Activated naive CD4-positive, alpha-beta T cell treated with anti-CD3 and anti-CD28 coated beads, Interleukin-2, amount 50 U/mL, for 72 hours (primary cell): ENCODE results near the gene ASAP2. TPM values are rescaled to one million over a fixed set of nuclear protein-coding genes. Genes with fewer than 3 reads are reported as not detected.

Experiments used
- ATAC-seq, 2 donors: fragments of 150-1000 bp; cut with Tn5 transposase; 2 replicates each; pipeline ENCODE4 v1.10.0; 2021; ENCODE audit warnings: mild to moderate bottlenecking in 2 of 2, moderate library complexity in 2 of 2
- DNase-seq, 2 donors: peaks; one replicate each; pipeline ENCODE4 v3.0.0; 2021 to 2022; ENCODE audit warnings: low spot score in 2 of 2
- H3K27ac Mint-ChIP-seq, 2 donors: one replicate each; pipeline ENCODE4 v1.8.0; 2022; ENCODE audit warnings: mild to moderate bottlenecking in 2 of 2, mixed read lengths in 2 of 2
- H3K36me3 Mint-ChIP-seq, 2 donors: one replicate each; pipeline ENCODE4 v1.8.0; 2022; ENCODE audit warnings: mixed read lengths in 2 of 2
- H3K9me3 Mint-ChIP-seq, 2 donors: one replicate each; pipeline ENCODE4 v1.8.0; 2022; ENCODE audit warnings: mixed read lengths in 2 of 2
- total RNA-seq, 2 donors: library from RNA; stranded (reverse); gene quantifications; one replicate each; pipeline ENCODE4 v1.2.3, GENCODE V29; 2022

The ASAP2 gene
- total RNA-seq, 2 donors from 2014 or later = 0.09 to 1.0 TPM

DNA sequence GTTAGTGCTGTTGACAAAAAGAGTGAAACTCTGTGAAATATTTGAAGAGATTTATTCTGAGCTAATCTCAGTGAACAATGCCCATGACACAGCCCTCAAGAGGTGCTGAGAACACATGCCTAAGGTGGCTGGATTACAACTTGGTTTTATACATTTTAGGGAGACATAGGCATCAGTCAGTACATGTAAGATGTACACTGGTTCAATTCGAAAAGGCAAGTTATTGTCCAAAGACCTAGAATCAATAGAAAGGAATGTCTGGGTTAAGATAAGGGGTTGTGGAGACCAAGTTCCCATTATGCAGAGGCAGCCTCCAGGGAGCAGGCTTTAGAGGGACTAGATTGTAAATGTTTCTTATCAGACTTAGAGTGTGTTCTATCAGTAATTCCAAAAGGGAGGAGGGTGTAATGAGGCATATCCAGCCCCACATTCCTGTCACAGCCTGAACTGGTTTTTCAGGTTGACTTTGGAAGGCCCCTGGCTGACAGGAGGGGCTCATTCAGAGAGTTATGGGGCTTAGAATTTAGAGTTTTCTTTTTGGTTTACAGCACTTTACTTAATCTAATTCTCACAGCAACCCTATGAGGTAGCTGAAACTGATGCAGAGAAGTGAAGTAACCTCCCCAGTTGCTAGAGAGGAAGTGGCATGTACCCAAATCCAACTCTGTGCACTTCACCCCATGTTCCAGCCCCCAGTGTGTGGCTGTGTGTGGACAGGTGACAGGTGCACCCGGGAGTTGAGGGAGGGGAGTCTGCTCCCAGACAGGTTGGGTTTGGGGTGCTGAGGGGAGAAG, 28.3 kb upstream of the ASAP2 start:
- H3K9me3 Mint-ChIP-seq = peaks cover 0 to 9% of the 10 kb centered on the region in 2 donors
- ATAC-seq (no peak), DNase-seq (no peak)
- peaks cover 0 to 3% of the 10 kb centered on the region in 2 donors for H3K36me3 Mint-ChIP-seq
- H3K27ac Mint-ChIP-seq = no peak overlapping the region

GRCh38 chr2:9178904-9179571, 27.6 kb upstream of the ASAP2 start:
- peaks cover 0 to 5% of the 10 kb centered on the region in 2 donors for H3K36me3 Mint-ChIP-seq
- ATAC-seq (no peak), DNase-seq (no peak)
- H3K27ac Mint-ChIP-seq = no peak overlapping the region
- peaks cover 0 to 9% of the 10 kb centered on the region in 2 donors for H3K9me3 Mint-ChIP-seq

- H3K9me3 Mint-ChIP-seq = peaks cover 0 to 9% of the 10 kb centered on the region in 2 donors
- ATAC-seq (no peak), DNase-seq (no peak)
- H3K36me3 Mint-ChIP-seq = peaks cover 0 to 5% of the 10 kb centered on the region in 2 donors
- no peak overlapping the region for H3K27ac Mint-ChIP-seq
Measured at GRCh38 chr2:9179572-9180201, 26.9 kb upstream of the ASAP2 start.

DNA sequence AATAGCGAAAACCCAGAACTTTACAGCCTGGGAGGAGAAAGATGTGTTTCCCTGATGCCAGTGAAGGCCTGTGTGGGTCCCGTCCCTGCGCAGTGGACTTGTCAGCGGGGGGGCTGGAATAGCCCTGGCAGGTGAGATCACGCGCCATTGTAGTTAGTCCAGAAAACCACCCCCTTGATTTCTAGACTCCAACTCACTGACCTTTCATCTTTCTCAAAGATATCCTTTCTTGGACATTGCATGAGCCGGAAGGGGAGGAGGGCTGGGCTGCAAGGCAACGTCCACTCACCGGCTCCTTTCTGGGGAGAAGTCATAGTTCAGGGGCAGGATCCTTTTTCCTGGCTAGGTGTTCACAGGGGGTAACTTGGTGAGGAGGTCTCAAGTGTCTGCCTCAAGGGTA, 22.3 kb upstream of the ASAP2 start:
- H3K27ac Mint-ChIP-seq = peak overlapping the region in 1 of 2 donors; percentile 60
- peaks cover 0 to 5% of the 10 kb centered on the region in 2 donors for H3K36me3 Mint-ChIP-seq
- peaks cover 0 to 9% of the 10 kb centered on the region in 2 donors for H3K9me3 Mint-ChIP-seq
- ATAC-seq (no peak), DNase-seq (no peak)

DNA sequence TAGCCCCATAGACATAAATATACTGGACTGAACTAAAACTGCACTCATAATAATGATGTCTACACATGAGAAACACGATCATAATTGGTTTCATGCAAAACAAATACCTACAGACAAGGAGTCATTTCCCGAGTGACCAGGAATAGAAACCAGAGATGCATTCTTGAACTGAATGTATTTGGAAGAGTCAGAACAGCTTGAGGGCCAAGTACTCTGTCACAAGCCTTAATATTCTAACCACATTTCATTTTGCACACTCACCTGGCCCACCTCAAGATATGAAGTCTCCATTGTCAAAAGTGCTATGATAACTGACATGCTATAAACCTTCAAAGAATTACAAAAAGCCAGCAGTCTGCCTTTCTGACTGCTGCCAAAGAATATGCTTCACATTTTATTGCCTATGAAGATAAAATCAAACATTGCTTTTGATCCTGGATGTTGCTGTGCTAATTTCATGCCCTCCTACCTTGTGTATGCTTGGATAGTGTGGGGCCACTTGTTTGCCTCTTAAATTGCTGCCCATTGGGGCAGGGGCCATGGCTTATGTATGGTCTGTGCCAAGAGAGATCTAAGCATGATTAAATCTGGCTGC, 18.9 kb upstream of the ASAP2 start:
- Mint-ChIP-seq H3K36me3 (peaks cover 0 to 5% of the 10 kb centered on the region in 2 donors), H3K9me3 (no peaks in the 10 kb centered on the region), H3K27ac (no peak overlapping the region)
- ATAC-seq = peak in 1 of 2 donors; percentile 64
- no peak for DNase-seq

- Mint-ChIP-seq H3K36me3 (no peaks in the 10 kb centered on the region), H3K9me3 (no peaks in the 10 kb centered on the region), H3K27ac (no peak overlapping the region)
- ATAC-seq = no peak
- DNase-seq = no peak
Measured at GRCh38 chr2:9188823-9189222, 17.8 kb upstream of the ASAP2 start.

DNA sequence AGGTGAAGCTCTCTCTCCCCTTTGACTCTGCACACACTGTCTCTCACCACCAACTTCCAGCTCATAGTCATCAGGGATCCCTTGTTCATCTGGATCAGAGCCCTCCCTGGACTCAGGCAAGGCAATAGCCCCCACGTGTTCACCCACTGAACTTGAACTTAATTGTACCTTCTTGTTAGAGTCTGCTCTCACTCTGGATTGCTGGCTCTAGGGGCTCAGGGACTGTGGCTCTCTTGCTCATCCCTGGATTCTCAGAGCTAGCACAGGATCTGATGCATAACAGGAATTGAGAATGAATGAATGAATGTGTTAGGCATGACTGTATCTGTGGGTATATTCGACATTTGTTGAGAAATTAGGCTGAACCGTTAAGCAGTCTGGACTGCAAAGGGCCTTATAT, 16.7 kb upstream of the ASAP2 start:
- no peak for ATAC-seq
- no peaks in the 10 kb centered on the region for H3K9me3 Mint-ChIP-seq
- DNase-seq = no peak
- no peak overlapping the region for H3K27ac Mint-ChIP-seq
- H3K36me3 Mint-ChIP-seq = no peaks in the 10 kb centered on the region

GRCh38 chr2:9191041-9191481, 15.6 kb upstream of the ASAP2 start:
- Mint-ChIP-seq H3K9me3 (no peaks in the 10 kb centered on the region), H3K36me3 (no peaks in the 10 kb centered on the region), H3K27ac (no peak overlapping the region)
- ATAC-seq (no peak), DNase-seq (no peak)

DNA sequence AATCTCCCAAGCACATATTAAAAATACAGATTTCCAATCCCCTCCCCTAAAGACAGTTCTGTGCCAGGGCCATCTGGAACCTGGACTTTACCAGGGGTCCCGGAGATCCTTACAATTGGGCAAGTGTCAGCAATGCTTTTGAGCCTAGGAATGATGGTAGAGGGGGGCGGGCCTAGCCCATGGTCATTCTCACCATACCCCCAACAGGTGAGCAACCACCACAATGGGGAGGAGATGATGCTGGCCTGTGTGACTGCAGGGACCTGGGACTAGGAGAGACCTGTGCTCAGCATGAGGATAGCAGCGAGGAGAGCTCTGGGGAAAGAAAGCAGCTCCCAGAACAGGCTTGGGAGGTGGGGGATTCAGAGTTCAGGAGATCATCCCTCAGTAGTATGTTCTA, 13.9 kb upstream of the ASAP2 start:
- DNase-seq (no peak), ATAC-seq (no peak)
- Mint-ChIP-seq H3K36me3 (no peaks in the 10 kb centered on the region), H3K9me3 (no peaks in the 10 kb centered on the region), H3K27ac (no peak overlapping the region)

- ATAC-seq (no peak), DNase-seq (no peak)
- Mint-ChIP-seq H3K27ac (no peak overlapping the region), H3K36me3 (no peaks in the 10 kb centered on the region), H3K9me3 (no peaks in the 10 kb centered on the region)
Measured at GRCh38 chr2:9194352-9194751, 12.3 kb upstream of the ASAP2 start.

DNA sequence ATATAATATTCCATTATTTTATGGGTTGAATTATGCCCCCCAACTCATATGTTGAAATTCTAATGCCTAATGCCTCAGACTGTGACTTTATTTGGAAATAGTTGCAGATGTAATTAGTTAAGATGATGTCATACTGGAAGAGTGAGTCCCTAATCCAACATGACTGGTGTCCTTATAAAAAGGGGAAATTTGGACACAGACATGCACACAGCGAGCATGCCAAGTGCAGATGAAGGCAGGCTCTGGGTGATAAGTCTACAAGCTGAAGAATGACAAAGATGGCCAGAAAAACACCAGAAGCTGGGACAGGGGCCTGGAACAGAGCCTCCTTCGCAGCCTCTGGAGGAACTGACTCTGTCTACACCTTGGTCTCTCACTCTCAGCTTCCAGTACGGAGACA, 10.0 kb upstream of the ASAP2 start:
- ATAC-seq = no peak
- no peaks in the 10 kb centered on the region for H3K36me3 Mint-ChIP-seq
- H3K27ac Mint-ChIP-seq = no peak overlapping the region
- no peaks in the 10 kb centered on the region for H3K9me3 Mint-ChIP-seq
- DNase-seq = no peak

GRCh38 chr2:9197916-9198315, 8.7 kb upstream of the ASAP2 start:
- Mint-ChIP-seq H3K9me3 (no peaks in the 10 kb centered on the region), H3K27ac (no peak overlapping the region), H3K36me3 (no peaks in the 10 kb centered on the region)
- no peak for DNase-seq
- ATAC-seq = no peak

- DNase-seq (no peak), ATAC-seq (no peak)
- Mint-ChIP-seq H3K9me3 (no peaks in the 10 kb centered on the region), H3K27ac (no peak overlapping the region), H3K36me3 (no peaks in the 10 kb centered on the region)
Measured at GRCh38 chr2:9199716-9200632, 6.6 kb upstream of the ASAP2 start.

DNA sequence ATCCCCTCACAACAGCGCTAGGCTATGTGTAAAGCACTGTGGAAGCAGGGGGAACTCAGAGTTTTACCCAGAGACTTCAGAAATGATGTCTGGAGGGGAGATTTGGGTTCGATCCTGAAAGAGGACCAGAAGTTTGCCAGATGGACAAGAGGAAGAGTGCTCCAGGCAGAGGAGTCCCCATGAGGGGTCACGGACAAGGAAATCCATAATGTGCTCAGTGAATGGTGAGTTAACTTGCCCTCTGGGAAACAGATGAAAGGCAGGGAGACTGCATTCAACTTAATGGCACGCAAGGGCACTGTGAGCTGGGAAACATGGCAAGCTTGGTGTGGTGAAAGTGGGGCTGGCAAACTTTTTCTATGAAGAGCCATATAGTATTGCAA, 6.0 kb upstream of the ASAP2 start:
- ATAC-seq (no peak), DNase-seq (no peak)
- no peaks in the 10 kb centered on the region for H3K9me3 Mint-ChIP-seq
- H3K36me3 Mint-ChIP-seq = no peaks in the 10 kb centered on the region
- H3K27ac Mint-ChIP-seq = peak overlapping the region in 1 of 2 donors; percentile 22

DNA sequence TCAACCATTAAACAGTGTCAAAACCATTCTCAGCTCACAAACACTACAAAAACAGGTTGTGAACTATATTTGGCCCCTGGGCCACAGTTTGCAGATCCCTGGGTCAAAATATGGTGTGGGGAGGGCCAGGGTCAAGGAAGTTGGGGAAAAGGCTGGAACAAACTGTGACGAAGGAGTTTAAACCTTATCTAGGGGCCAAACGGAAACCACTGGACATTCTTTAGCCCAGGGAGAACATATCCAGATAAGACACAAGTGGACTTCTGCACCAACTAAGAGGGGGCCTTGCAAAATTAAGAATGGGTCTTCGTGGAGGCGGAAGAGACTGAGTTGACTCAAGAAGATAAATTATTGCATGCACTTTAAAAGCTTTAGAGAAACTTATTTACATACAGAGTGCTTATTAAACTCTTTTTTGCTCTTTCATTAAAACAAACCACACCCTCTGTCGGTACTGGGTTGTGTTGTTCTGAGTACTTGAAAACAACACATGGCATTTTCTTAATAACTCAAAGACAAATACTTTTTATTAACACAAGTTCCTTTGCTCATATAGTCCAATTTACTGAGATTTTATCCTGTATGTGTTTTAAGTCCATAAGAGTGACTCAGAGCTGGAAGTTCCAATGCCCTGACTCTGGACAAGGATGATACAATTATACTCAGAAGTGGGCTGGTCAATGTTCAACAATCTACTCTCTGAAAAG, 5.3 kb upstream of the ASAP2 start:
- H3K36me3 Mint-ChIP-seq = no peaks in the 10 kb centered on the region
- H3K27ac Mint-ChIP-seq = no peak overlapping the region
- ATAC-seq (no peak), DNase-seq (no peak)
- no peaks in the 10 kb centered on the region for H3K9me3 Mint-ChIP-seq

GRCh38 chr2:9203006-9203405, 3.6 kb upstream of the ASAP2 start:
- no peaks in the 10 kb centered on the region for H3K36me3 Mint-ChIP-seq
- no peak for DNase-seq
- no peak for ATAC-seq
- H3K9me3 Mint-ChIP-seq = no peaks in the 10 kb centered on the region
- H3K27ac Mint-ChIP-seq = no peak overlapping the region
